Activated CD4-positive, alpha-beta T cell treated with anti-CD3 and anti-CD28 coated beads, Interleukin-2, amount 50 U/mL, for 24 hours (primary cell): ENCODE data around the gene URB1.

ENCODE experiments used
- DNase-seq, 2 donors: peaks; one replicate each; pipeline ENCODE4 v3.0.0-alpha.2; 2020; ENCODE audit warnings: low read depth in 1 of 2, low spot score in 1 of 2

Gene URB1

GRCh38 chr21:32346951-32347350, 45.9 kb downstream of the URB1 start:
- no peak for DNase-seq

DNA sequence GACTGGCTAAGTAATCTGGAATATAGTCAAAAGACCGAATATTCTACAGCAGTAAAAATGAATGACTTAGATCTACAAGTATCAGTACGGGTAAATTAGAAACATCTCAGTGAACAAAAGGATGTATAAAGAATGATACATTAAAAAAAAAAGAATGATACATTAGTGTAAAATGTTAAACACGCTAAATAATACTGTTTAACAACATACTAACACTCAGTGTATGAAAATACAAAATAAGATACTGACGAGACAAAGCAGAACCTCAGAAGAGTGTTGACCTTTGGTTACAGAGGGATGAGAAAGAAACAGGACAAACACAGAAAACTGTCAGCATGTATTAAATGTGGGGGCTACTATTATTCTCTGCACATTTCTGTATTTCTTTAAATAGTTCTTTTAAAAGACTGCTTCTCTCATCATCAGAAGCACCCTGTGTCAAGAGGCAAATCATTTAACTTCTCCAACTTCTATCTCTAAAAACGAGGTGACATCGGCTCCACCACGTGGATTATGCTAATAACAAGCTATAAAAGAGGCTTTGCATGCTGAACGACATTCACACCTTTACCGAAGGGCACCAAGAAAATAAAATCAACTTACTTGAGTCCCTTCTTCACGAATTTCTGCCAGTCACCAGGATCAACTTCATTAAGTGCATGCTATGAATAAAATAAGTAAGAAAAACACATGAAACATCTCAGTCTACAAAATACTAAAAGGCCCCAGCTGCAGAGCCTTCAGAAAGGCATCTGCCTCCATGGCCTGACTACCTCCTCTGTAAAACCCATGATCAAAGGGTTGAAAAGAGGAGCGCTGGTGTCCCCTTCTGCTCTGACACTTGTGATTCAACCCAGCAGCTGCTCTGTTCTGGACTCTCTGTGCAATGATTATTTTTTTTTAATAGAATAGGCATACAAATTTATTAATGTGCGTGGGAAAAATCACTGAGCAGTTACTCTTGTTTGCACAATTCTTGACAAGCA, 51.7 kb downstream of the URB1 start:
- DNase-seq = no peak

DNA sequence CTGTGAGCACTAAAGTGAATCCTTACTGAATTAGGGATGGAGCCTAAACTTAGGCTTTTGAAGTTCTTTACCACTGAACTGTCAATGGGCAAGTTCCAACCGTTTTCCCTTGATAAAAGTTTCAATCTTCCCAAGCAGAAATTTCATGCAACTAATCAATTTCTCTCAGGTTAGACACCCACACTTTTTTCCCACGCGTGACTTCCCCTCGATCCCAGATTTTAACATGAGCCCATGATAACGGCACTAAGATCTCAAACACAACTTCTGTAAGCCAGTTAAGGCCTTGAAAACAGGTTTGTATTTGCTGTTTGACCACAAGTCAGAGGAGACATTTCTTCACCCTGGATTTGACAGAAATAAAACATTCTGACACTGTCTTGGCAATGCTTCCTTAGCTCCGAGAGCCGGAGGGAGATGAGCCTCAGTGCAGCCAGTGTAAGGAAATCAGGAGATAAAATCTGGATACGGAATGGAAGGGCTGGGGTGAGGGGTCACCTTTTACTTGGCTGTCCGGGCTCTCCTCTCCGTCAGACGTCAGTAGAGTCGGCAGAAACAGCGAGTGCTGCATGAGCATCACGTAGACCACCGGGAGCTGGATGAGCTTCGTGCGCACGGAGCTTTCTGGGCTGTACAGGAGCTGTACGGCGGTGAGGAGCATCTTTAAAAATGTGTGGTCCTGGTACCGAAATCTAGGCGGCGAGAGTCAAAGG, 54.4 kb downstream of the URB1 start:
- DNase-seq = no peak

GRCh38 chr21:32337206-32337605, 55.6 kb downstream of the URB1 start:
- DNase-seq = no peak

DNA sequence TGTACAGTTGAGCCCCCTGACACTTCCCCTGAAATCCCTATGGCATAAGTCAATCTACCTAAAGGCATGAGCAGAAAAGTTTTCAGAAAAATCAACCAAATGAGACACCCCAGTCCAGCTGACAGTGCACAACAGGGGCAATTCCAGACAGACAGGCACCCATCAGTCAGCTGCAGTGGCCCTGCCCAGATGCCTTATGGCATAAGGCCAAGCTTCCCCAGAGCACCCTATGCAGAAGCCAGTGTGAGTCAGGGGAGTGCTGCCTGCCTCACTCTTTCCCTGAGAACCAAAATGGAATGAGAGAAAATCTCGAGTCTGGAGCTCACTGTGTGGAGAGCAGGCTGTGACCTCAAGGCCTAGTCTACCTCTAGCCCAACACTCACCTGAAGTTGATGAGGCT, 56.1 kb downstream of the URB1 start:
- no peak for DNase-seq

GRCh38 chr21:32335601-32336575, 56.9 kb downstream of the URB1 start:
- no peak for DNase-seq

GRCh38 chr21:32334980-32335531, 57.8 kb downstream of the URB1 start:
- DNase-seq = no peak

DNA sequence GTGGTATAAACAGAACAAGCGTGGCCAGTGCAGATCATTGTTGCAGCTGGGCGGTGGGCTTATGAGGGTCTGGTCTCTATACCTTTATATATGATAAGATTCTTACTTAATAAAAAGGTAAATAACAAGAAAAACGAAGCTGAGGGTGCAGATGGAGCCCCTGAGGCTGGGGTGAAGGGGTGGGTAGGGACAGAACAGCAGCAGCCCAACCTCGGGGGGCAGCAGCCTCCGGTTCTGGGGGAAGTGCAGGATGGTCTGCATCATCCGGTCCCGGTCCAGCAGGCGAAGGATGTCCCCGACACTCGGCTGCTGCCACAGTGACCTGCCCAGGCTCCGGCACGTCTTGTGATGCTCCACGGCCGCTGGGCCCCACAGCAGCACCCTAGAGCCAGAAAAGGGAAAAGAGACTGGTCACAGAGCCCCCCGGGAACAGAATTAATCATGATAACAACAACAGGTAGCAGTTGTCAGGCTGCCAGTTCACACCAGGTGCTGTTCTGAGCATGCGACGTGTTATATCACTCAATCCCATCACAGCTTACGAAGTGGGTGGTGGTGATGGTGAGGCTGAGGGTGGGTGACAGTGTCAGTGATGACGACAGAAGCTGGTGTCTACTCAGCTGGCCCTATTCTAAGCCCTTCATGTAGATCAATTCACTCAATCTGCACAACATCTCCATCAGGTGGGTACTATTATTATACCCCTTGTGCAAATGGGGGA, 58.7 kb downstream of the URB1 start:
- no peak for DNase-seq

DNA sequence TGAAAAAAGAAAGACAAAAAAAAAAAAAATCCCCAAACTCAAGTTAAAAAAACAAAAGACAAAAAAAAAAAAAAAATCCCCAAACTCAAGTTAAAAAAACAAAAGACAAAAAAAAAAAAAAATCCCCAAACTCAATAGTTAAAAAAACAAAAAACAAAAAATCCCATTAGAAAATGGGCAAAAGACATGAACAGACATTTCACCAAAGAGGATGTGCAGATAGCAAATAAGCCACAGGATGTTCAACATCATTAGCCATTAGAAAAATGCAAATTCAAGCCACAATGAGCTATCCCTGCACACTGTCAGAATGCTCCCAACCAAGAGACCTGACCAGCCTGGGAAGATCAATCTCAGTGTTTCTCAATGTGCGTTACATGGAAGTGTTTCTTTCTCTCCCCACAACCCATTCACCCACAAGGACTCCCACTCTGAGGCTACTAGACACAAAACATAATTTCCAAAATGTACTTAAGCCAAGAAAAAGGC, 60.3 kb downstream of the URB1 start:
- no peak for DNase-seq

- DNase-seq = no peak
Observed at GRCh38 chr21:32331444-32332305, 61.1 kb downstream of the URB1 start.

- no peak for DNase-seq
Observed at GRCh38 chr21:32330784-32331311, 62.0 kb downstream of the URB1 start.

GRCh38 chr21:32329776-32330175, 63.0 kb downstream of the URB1 start:
- DNase-seq = no peak

DNA sequence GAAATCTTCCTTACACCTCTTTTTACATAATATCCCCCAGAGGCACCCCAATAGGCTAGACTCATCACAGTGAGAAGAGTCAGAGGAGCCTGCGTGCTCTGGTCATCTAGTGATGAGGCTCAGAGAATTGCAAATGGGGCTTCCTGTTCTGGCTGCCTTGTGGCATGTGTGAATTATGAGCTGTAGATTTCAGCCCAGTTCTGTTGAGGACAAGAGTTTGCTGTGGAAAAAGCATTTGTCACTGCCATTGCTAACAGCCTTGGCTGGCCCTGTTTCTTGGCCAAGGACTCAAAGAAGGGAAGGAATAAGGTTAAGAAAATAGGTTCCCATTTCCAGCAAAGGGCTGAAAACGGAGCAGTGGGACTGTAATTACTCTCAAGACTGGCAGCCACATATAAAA, 63.5 kb downstream of the URB1 start:
- DNase-seq = no peak

DNA sequence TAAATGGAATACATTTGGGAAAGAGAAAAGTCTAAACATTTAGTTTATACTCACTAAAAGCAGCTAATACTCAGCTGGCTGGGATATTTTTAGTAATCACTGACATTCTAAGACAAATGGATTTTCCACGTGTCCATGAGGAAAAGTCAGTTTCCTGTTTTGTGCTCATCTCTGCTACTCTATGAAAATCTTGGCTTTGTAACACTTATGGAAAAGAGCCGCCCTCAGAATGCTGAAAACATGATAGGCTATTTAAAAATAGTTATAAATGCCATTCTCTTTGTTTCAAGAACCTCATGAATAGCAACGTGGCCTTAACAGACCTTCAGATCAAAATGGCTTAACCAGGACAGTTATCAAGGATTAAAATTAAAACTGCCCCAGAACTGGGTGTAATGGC, 64.2 kb downstream of the URB1 start:
- DNase-seq = no peak

- DNase-seq = no peak
Observed at GRCh38 chr21:32325706-32326105, 67.1 kb downstream of the URB1 start.

DNA sequence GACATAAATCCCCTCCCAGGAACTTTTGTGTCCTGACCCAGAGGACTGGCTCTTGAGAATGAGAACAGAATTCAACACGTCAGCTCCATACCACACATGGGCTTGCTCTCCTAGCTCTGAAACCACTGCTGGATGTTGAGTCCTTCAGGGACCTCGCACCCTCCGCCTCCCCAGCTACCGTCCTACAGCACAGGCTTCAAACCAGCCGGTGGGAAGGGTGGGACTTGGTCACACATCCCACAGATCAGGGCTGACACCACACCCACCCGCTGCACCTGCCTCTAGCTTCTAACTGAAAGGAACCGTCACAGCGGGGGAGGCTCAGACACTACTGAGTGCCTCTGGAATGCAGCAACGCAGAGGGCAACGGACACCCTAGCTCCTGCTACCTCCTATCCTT, 70.1 kb downstream of the URB1 start:
- no peak for DNase-seq

GRCh38 chr21:32322103-32322502, 70.7 kb downstream of the URB1 start:
- no peak for DNase-seq

GRCh38 chr21:32321480-32321879, 71.3 kb downstream of the URB1 start:
- no peak for DNase-seq

DNA sequence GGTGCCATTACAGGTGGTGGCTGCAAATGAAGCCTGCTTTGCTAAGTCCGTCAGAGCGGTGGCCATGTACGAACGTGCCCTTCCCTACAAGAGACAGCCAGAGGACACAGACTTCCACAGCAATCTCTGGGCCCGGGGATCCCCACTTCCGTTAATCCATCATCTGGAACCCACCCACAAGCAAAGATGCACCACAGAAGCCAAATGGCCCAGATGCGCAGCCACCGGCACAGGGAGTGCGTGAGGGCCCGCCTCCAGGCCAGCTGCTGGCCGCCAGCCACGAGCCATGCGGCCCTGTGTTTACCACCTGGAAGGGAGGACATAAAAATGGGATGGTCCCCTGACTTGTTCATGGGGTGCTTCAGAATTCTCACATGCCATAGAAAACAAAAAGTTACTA, 72.1 kb downstream of the URB1 start:
- no peak for DNase-seq
